ENCODE results near the gene FAM193A.
"Not testable (repeated sequence)": the region's sequence is repeated elsewhere in the genome, so short reads cannot be mapped to it uniquely, and the experiment has no call there.

Gene FAM193A

DNA sequence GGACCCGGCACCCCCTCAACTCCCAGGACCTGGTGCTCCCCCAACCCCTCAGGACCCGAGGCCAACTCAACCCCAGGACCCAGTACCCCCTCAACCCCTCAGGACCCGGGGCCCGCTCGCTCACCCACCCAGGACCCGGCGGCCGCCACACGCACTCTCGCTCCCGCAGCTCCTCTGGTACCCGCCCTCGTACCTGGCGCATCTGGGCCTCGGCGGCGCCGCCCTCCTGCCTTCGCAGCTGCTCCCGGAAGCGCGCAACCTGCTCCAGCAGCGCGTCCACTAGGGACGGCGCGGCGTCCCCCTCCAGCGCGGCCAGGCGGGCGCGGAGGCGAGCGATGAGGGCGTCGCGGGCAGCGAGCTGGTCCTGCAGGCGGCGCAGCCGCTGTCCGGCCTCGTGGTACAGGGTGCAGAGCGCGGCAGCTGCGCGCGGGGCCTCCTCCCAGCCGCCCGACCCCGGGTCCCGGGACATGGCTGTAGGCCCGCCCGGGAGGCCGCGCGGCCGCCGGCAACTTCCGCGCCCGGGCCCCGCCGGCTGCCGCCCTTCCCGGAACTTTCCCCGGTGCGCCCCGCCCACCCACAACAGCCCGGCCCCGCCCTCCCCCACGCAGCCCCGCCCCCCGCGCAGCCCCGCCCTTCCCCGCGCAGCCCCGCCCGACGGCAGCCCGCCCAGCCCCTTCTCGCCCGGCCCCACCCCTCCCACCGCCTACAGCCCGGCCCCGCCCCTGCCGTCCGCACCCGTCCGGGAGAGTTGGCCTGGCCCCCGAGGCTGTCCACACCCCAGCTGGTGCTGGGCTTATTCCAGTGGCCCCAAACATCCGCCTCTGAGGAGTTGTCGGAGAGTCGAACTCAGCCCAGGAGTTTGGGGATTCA is 219.6 kb downstream of the FAM193A start, which contains the start of gene TNIP2:
TNIP2 (minus strand) TSS at position 516 of the 870 bp plus-strand sequence; CDS start at position 469, 47 bp downstream.
- peak; percentile 86 for DNase-seq

DNA sequence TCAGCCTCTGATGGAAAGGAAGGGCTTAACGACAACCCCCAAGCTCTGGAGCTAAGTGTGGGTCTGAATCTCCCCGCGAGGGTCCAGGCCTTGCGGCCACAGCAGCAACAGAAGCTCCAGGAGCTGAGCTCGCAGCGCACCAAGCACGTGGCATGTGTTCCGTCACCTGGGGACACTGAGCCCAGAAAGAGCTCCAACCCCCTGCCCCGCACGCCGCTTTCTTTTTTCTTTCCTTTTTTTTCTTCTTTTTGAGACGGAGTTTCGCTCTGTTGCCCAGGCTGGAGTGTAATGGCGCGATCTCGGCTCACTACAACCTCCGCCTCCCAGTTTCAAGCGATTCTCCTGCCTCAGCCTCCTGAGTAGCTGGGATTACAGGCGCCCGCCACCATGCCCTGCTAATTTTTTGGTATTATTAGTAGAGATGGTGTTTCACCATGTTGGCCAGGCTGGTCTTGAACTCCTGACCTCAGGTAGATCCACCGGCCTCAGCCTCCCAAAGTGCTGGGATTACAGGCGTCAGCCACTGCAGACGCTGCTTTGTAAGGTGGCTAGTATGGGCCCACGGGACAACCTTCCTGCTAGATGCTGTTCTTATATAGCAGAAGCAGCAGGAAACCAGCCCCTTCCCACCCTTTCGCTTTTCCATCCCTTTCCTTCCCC is 220.4 kb downstream of the FAM193A start:
- DNase-seq, result no peak

DNA sequence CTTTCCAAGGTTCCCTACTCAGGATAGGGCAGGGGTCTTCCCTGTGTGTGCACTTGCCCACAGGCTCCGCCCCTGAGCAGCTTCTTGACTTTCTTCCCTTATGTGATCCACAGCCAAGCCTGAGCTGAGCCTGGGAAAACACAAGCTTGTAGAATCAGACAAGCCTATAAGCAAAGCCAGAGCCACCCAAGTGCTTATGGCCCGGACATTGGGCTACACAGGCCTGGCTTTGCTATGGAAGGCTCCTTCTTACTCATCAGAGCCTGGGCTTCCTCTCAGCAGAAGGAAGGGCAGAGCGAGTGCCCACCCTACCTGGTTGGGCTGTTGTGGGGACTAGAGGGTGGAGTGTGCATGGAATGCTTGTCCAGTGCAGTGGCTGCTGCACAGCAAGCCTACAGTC is 221.0 kb downstream of the FAM193A start:
- no peak for DNase-seq

DNA sequence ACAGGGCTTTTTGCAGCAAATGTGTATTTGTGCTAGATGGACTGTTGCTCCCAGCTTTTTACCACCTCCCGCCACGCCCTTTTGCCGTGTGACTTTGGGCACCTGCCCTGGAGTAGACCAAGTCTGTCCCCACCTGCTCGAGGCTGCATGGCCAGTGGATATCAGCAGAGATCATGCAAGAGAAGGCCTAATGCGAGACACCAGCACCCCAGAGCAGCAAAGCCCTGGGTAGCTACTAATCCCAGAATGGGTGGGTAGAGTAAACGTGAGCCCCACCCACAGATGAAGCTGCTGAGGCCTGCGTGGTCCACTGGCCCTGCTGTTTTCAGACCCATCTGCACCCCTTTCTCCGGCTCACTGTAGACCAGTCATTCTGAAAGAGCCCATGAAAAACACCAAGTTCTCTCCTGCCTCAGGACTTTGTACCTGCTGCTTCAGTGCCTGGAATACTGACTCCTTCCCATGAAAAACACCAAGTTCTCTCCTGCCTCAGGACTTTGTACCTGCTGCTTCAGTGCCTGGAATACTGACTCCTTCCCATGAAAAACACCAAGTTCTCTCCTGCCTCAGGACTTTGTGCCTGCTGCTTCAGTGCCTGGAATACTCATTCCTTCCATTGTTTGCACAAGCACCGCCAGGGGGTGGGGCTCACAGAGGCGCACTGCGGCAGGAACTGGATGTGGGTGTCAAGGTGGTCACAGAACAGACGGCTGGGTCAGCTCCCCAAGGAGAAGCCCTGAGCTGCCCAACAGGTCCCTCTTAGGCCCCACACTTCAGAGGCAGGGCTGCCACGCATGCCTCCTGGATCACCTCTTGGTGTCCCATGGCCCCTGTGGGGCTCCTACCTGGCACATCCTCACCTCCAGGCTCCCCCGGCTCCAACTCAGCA is 224.8 kb downstream of the FAM193A start:
- no peak for DNase-seq

DNA sequence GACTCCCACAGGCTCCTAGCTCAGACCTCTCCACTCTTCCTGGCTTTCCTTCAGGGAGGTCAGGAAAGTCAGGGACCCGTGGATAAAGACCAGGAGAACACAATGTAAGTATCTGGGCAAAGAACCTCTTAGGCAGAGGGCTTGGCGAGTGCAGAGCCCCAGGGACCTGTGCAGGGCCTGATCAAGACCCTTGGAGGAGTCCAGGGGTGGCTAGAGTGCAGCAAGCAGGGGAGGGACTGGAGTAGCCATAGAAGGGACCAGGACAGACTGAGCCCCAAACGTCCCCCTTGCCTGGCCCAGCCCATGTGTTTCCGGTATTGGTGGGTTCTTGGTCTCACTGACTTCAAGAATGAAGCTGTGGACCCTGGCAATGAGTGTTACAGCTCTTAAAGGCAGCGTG is 225.6 kb downstream of the FAM193A start:
- no peak for DNase-seq

DNA sequence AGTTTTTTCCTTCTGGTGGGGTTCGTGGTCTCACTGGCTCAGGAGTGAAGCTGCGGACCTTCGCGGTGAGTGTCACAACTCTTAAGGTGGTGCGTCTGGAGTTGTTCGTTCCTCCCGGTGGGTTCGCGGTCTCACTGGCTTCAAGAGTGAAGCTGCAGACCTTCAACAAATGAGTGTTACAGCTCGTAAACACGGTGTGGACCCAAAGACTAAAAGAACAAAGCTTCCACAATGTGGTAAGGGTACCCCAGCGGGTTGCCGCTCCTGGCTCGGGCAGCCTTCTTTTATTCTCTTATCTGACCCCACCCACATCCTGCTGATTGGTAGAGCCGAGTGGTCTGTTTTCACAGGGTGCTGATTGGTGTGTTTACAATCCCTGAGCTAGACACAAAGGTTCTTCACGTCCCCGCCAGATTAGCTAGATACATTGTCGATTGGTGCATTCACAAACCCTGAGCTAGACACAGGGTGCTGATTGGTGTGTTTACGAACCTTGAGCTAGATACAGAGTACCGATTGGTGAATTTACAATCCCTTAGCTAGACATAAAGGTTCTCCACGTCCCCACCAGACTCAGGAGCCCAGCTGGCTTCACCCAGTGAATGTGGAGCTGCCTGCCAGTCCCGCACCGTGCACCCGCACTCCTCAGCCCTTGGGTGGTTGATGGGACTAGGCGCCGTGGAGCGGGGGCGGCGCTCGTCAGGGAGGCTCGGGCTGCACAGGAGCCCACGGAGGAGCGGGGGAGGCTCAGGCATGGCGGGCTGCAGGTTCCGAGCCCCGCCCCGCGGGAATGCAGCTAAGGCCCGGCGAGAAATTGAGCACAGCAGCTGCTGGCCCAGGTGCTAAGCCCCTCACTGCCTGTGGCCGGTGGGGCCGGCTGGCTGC is 226.3 kb downstream of the FAM193A start:
- not testable (repeated sequence) for DNase-seq

DNA sequence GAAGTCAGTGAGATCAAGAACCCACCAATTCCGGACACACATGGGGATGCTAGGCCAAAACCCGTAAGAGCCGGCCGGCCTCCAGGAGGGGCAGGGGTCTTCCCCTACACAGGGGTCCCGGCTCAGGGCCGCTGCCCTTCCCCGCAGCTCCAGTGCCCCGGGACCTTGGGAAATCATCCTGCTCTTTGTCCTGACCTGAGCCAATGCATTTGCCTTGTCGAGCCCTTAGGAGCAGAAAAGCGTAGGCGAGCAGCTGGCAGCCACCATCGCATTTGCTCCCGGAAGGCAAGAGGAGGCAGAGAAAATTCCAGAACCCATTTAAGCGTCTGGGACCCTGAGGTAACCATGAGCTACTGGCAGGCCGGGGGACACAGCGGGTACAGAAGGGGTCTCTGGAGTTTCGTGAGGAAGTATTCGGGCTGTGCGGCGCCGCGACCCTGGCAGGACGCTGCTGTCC is 227.1 kb downstream of the FAM193A start:
- DNase-seq, result no peak

DNA sequence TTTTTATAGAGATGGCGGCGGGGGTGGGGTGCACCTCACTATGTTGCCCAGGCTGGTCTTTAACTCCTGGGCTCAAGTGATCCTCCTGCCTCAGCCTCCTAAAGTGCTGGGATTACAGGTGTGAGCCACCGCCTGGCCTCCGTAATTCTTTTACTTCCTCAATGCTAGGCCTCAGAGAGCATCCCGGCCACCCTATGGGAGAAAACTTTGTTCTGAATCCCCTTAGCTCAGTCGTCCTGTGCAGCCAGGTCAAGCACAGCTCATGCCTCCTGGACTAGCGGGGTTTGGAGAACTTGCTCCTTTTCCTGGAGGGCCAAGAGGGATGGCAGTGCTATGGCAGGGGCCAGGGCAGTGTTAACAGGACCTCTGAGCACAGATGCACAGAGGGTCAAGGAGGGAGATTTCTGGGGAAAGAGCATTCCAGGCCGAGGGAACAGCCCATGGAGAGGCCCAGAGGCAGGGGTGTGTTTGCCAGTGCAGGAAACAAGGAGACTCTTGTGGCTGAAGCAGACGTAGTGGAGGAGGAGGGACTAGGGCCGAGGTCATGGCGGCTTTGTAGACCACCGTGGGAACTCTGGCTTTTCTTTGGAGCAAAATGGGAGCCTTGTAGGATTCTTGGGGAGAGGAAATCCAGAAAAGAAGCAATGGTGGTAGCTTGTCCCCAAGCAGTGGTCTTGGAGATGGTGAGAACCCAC is 229.5 kb downstream of the FAM193A start:
- DNase-seq, result no peak

DNA sequence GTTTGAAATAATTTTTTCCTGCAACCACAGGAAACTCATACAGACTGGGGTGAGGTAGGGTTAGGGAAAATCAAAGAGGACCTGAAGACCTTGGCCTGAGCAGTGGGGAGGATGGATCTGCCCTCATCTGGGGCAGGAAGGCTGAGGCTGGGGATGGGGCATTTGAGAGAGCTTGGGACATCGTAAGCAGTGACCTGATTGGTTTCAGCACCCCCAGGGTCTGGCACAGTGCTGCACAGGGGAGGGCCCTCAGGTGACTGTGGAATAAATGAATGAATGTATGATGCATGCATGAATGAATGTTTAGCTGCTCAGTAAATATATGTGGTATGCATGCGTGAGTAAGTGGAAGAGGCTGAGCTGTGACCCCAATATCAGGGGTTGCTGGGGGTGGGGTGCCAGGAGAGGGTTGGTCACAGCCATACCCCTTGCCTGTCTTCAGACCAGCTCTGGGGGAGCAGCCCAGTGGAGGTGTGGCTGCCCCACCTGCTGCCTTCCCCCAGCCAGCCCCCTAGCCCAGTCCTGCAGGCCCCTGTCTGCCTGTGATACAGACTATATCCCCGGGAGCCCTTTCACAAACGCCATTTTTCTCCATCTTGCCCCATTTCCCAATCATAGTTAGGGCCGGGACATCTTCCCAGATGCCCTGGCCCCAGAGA is 230.7 kb downstream of the FAM193A start:
- no peak for DNase-seq

DNA sequence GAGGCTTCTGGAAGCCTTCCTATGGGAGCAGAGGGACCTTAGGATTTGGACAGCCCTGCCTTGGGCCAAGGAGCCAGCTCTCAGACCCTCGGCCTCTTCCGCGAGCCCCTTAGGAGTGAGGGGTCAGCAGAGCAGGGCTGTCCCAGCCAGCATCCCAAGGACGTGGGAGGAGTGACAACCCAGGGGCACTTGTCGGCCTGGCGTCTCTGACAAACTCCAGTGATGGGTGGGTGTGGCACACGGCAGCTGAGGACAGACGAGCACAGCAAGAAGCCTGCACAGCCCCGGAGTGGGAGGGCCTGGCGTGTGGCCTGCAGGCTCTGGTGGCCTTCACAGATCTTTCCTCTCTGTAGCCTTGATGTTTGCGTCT is 231.2 kb downstream of the FAM193A start:
- DNase-seq, result no peak

DNA sequence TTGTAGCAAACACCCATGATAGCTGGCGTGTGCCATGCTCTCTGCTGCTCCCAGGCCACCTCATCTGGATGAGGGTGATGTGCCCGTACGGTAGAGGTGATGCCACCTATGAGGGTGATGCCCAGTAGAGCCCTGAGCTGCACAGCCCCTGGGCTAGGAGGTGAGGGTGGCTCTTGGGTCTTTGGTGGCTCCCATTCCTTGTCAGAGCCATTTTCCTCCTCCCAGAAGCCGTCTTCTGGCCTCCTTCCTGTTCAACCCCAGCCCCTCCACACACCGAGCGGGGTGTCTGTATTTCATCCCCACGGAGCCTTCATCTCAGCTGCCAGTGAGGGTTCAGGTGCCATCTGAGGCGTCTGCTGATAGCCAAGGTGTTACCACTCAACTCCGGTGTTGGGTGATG is 231.7 kb downstream of the FAM193A start:
- DNase-seq, result no peak

DNA sequence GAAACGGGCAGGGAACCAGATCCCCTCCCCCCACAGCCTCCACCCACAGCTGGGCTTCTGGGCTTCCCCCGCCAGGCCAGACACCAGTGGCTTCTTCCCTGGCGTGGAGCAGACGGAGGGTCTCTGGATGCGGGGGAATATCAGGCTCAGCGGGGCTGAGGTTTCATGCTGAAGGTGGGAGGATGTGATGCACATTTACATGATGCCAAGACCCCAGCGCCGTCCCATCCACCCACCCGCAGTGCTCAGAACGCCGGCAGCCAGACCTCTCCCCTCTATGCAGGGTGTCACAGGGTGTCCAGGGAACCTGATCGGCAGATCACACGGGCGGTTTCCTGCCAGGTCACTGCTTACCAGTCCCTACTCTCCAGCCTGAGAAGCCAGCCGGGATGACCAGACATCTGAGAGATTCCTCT is 232.5 kb downstream of the FAM193A start:
- no peak for DNase-seq

DNA sequence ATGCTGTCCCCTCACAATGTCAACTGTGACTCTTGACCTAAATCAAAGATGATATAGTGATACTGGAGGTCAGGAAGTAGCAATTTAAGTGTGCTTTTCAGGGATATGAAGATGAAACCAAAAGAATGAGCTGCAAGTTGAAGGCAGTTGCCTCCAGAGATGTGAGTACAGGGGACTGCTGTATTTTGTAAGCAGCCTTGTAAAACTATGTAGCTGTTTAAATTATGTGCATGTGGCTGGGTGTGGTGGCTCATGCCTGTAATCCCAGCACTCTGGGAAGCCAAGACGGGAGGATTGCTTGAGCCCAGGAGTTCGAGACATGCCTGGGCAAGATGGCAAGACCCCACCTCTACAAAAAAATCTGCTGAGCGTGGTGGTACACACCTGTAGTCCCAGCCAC is 234.8 kb downstream of the FAM193A start:
- DNase-seq, result no peak

DNA sequence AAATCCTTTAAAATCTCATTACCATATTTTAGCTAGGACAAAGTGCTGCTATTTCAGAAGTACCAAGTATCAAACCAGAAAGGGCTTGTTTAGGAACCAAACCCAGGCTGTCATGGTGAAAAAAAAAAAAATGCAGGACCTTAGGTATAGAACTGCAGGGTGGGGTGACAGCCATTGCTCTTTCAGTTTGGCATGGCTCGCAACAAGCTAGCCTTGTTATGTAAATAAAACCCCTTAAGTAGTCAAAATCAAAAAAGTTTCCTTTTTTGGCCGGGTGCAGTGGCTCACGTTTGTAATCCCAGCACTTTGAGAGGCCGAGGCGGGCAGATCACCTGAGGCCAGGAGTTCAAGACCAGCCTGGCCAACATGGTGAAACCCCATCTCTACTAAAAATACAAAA is 244.2 kb downstream of the FAM193A start:
- not testable (repeated sequence) for DNase-seq

DNA sequence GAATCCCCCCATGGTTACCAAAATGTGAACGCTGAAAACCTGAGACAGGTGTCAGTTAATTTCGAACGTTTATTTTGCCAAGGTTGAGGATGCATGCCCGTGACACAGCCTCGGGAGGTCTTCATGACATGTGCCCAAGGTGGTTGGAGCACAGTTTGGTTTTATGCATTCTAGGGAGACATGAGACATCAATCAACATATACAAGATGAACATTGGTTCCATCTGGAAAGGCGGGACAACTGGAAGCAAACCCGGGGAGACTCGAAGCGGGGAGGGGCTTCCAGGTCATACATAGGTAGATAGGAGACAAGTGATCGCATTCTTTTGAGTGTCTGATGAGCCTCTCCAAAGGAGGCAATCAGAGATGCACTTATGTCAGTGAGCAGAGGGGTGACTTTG is 245.5 kb downstream of the FAM193A start:
- DNase-seq, result no peak

Measured in activated CD4-positive, alpha-beta T cell treated with anti-CD3 and anti-CD28 coated beads, Interleukin-2, Interleukin-6, amounts not matched to agents 100 ng/mL and 50 ng/mL, durations not matched to agents 16 hours and 8 hours (primary cell).